Heart right ventricle (tissue), 16 donors: ENCODE results near the gene NEK11. TPM values are rescaled to one million over a fixed set of nuclear protein-coding genes. Genes with fewer than 3 reads are reported as not detected.

Experiments
- ATAC-seq, 8 donors: fragments of 200-7000 bp; cut with Tn5 transposase; one replicate each; pipeline ENCODE4 v1.9.1; 2020; ENCODE audit warnings: mild to moderate bottlenecking in 8 of 8, moderate library complexity in 8 of 8, moderate number of reproducible peaks in 1 of 8
- DNase-seq, 2 donors: peaks; one replicate each; pipeline ENCODE4 v3.0.0-alpha.2; 2020
- H3K27ac ChIP-seq, 10 donors: fragments of 200-600 bp; sonication (generic) in 2 of 10; one replicate each; pipeline versions ENCODE4 v1.5.0 to v1.8.0; 2020 to 2022; ENCODE audit warnings: mild to moderate bottlenecking in 3 of 10
- H3K27me3 ChIP-seq, 7 donors: fragments of 200-600 bp; one replicate each; pipeline ENCODE4 v1.8.0; 2021 to 2022; ENCODE audit warnings: mild to moderate bottlenecking in 2 of 7
- H3K36me3 ChIP-seq, 9 donors: fragments of 200-600 bp; sonication (generic) in 1 of 9; one replicate each; pipeline versions ENCODE4 v1.5.0 to v1.8.0; 2020 to 2022; ENCODE audit warnings: mild to moderate bottlenecking in 2 of 9
- H3K4me1 ChIP-seq, 9 donors: fragments of 200-600 bp; sonication (generic) in 1 of 9; one replicate each; pipeline versions ENCODE4 v1.5.0 to v1.8.0; 2020 to 2022; ENCODE audit warnings: mild to moderate bottlenecking in 4 of 9
- H3K4me3 ChIP-seq, 10 donors: fragments of 200-600 bp; sonication (generic) in 2 of 10; one replicate each; pipeline versions ENCODE4 v1.5.0 to v1.8.0; 2020 to 2022; ENCODE audit warnings: mild to moderate bottlenecking in 7 of 10, moderate library complexity in 2 of 10
- H3K9me3 ChIP-seq, 11 donors: fragments of 200-600 bp in 10 of 11; sonication (generic) in 2 of 11; one replicate each; pipeline versions ENCODE4 v1.5.0 to v1.8.0; 2013 to 2022; ENCODE audit warnings: mild to moderate bottlenecking in 2 of 11, control low read depth in 1 of 11, moderate library complexity in 1 of 11
- CTCF ChIP-seq, 9 donors: fragments of 200-600 bp; sonication (generic) in 2 of 9; IDR thresholded peaks; one replicate each; pipeline versions ENCODE4 v1.5.0 to v1.8.0; 2021 to 2022; ENCODE audit warnings: antibody characterized with exemption in 9 of 9, mild to moderate bottlenecking in 5 of 9, moderate library complexity in 1 of 9
- WGBS, 2 donors: extraction: QIAGEN DNeasy Blood & Tissue Kit; methylation state at CpG; one replicate each; pipeline ENCODE4 v1.1.7; 2013; ENCODE audit warnings: inconsistent platforms in 1 of 2; 5-methylcytosine and 5-hydroxymethylcytosine counted together
- intact Hi-C, 10 donors: fragments of 100-400 bp; cut with DNase I; formaldehyde crosslinking; loops; one replicate each; pipeline versions ENCODE4 v1.11.1 to v1.14.2; 2022
- polyA plus RNA-seq, 2 donors: library from polyadenylated mRNA; stranded (reverse); fragments of 200-250 nt; gene quantifications; one replicate each; pipeline ENCODE4 v1.2.3, GENCODE V29; 2013
- total RNA-seq, 10 donors: library from RNA; stranded (reverse); fragmentation: NEBNext Ultra II Directional in 3 of 10; extraction: Animal tissue kit (Norgen Biotek cat#: 25700) in 3 of 10; gene quantifications; one replicate each; pipeline versions ENCODE4 v1.2.1 to v1.2.4, GENCODE V29; 2021 to 2023
- donor health status: Arrhythmogenic right ventricular cardiomyopathy.
- donor health status: ischemic (EF 13 %, LVEDD 7.1; RV severe dilation, severe dysfunction).
- donor health status: healthy with polysubstance abuse.
- donor health status: DM: no; HTN: yes; CAD: no.
- donor health status: DM: no; HTN: no; CAD: no.
- donor health status: ischemic (EF 25% LVEDD 6.9; RV normal size, moderate dysfunction).
- donor health status: ischemic (EF 25% LVEDD 5.7; RV mildly dilated, moderate dysfunction).
- donor health status: healthy.
- donor health status: DM: yes; HTN: yes; CAD: no.
- donor health status: Ischemic cardiomyopathy.
- donor health status: ischemic (EF 35%, LVEDD 5.7; RV mildly dilated, moderate dysfunction).
- donor health status: nonischemic (EF 11% LVEDD 7.7; RV severe dilation, severe dysfunction).
- donor health status: DM: yes; HTN: yes; CAD: no.
- donor health status: PGD.
- donor health status: ischemic (EF 29% LVEDD 5.4; RV normal size, mild dysfunction).
- donor health status: nonischemic (EF 23%, LVEDD 6.1; RV moderate dilation, normal function).

NEK11 gene
- total and polyA plus RNA-seq, 12 donors, result 0.88 to 3.7 (median 1.9) TPM

GRCh38 chr3:131381445-131382291, 355.0 kb downstream of the NEK11 start, which contains the start of gene NUDT16:
Gene NUDT16 (plus strand): TSS chr3:131381774. CDS start chr3:131381805, 31 bp downstream.
- TF ChIP-seq CTCF (IDR thresholded peaks at IDR 0.05), result peak in 1 of 9 donors; percentile 14
- Histone ChIP-seq H3K36me3 (peaks cover 0 to 33% (median 8%) of the 10 kb centered on the region in 9 donors), H3K27me3 (no peaks in the 10 kb centered on the region), H3K27ac (peak within 1 kb of the TSS; percentile 76 to 94 (median 90)), H3K9me3 (no peaks in the 10 kb centered on the region), H3K4me3 (peak within 1 kb of the TSS; percentile 53 to 88 (median 80)), H3K4me1 (peaks cover 21 to 62% (median 54%) of the 10 kb centered on the region in 9 donors)
- ATAC-seq (peak; percentile 99), DNase-seq (peak; percentile 100)
- WGBS, 2 donors, result 0% methylated on average over 70 to 73 of the region's 73 CpGs
- intact Hi-C loops, result loop anchor here in 8 of 10 donors (2.0 to 10.0 kb wide), 5 partner anchors 33 to 347 kb away; partner anchors contain the start of gene MRPL3 (in 6 of the 8)

- ATAC-seq, result peak; percentile 53 to 77 (median 70)
- Histone ChIP-seq H3K36me3 (peaks cover 0 to 33% (median 8%) of the 10 kb centered on the region in 9 donors), H3K27me3 (no peaks in the 10 kb centered on the region), H3K9me3 (no peaks in the 10 kb centered on the region), H3K4me1 (peaks cover 26 to 73% (median 51%) of the 10 kb centered on the region in 9 donors), H3K27ac (peak overlapping the region; percentile 12 to 73 (median 58)), H3K4me3 (no peak overlapping the region)
- 31 to 49% methylated on average over 6 of the region's 6 CpGs for WGBS, 2 donors
- peak; percentile 51 to 69 for DNase-seq
- intact Hi-C loops, result loop anchor here in 4 of 10 donors (5.0 to 10.0 kb wide), 4 partner anchors 88 to 354 kb away; partner anchors contain the start of gene MRPL3 (in 2 of the 4)
- no peak for TF ChIP-seq CTCF (IDR thresholded peaks at IDR 0.05)
These were observed 359.9 kb downstream of the NEK11 start for GRCh38 chr3:131386429-131387165.

- H3K27ac ChIP-seq, result peak overlapping the region in 7 of 10 donors; percentile 12 to 73 (median 62)
- peaks cover 0 to 33% (median 8%) of the 10 kb centered on the region in 9 donors for H3K36me3 ChIP-seq
- ATAC-seq (no peak), DNase-seq (no peak)
- TF ChIP-seq CTCF (IDR thresholded peaks at IDR 0.05), result no peak
- H3K27me3 ChIP-seq, result no peaks in the 10 kb centered on the region
- peaks cover 19 to 64% (median 40%) of the 10 kb centered on the region in 9 donors for H3K4me1 ChIP-seq
- intact Hi-C loops, result loop anchor here in 4 of 10 donors (5.0 to 10.0 kb wide), 4 partner anchors 87 to 356 kb away; partner anchors contain the start of gene MRPL3 (in 2 of the 4)
- no peaks in the 10 kb centered on the region for H3K9me3 ChIP-seq
- WGBS, 2 donors, result 58 to 62% methylated on average over 1 of the region's 1 CpG
- no peak overlapping the region for H3K4me3 ChIP-seq
These were observed 361.3 kb downstream of the NEK11 start for GRCh38 chr3:131387796-131388489.
